Mesodermal cell (in vitro differentiated cells): ENCODE data around the gene NKD2.

Experiments
- H3K27ac ChIP-seq: 2 replicates; pipeline ENCODE4 v1.7.0; 2013; ENCODE audit warnings: mild to moderate bottlenecking, low read depth, low read length, moderate library complexity; ENCODE audit not compliant: severe bottlenecking
- H3K36me3 ChIP-seq: 2 replicates; pipeline ENCODE4 v1.7.1; 2013; ENCODE audit warnings: mild to moderate bottlenecking, low read length, moderate library complexity; ENCODE audit not compliant: control insufficient read depth, insufficient read depth
- H3K4me1 ChIP-seq: one replicate; pipeline ENCODE4 v1.7.1; 2013; ENCODE audit warnings: mild to moderate bottlenecking, low read length; ENCODE audit not compliant: insufficient read depth, control insufficient read depth, poor library complexity, severe bottlenecking
- H3K4me3 ChIP-seq: 2 replicates; pipeline ENCODE4 v1.7.0; 2013; ENCODE audit warnings: low read length, control low read depth, mild to moderate bottlenecking; ENCODE audit not compliant: insufficient read depth, poor library complexity, severe bottlenecking; ENCODE audit errors: extremely low read depth
- H3K9me3 ChIP-seq: 2 replicates; pipeline ENCODE4 v1.7.1; 2013; ENCODE audit warnings: mild to moderate bottlenecking, low read length, moderate library complexity; ENCODE audit not compliant: control insufficient read depth
- WGBS, 2 experiments: methylation state at CpG; one replicate each; pipeline ENCODE4 v1.1.5; 2013; ENCODE audit warnings: missing lambda C conversion rate in 2 of 2; ENCODE audit not compliant: insufficient coverage in 2 of 2; 5-methylcytosine and 5-hydroxymethylcytosine counted together

NKD2 gene

DNA sequence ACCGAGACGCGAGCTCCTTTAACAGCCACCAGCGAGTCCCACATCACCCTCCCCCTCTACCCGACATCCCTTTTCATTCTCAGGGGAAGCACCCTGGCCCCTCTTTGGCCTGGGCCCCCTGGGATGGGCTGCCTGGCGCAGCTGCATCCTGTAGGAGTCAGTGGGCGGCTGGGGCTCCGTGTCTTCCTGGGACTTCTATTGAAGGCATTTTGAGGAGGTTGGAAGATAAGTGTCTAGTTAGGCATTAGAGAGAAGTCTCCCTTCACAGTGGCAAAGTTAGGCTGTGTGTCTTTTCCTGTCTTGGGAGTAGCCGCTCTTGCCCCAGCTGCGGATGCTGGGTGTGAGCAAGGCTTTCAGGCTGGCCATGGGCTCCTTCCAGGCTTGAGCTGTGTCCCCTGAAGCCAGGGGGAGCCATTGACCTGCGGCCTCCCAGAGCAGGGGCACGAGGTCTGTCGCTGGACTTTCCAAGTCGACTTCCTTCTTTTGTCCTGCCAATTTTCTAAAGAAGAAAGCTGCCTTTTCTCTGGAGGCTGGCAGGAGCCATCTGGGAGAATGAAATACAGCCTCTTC is 18.6 kb upstream of the NKD2 start:
- no peaks in the 10 kb centered on the region for H3K36me3 ChIP-seq
- 52 to 54% methylated on average over 11 of the region's 14 CpGs for WGBS, 2 experiments
- peaks cover 5% of the 10 kb centered on the region for H3K4me1 ChIP-seq
- peaks cover 8% of the 10 kb centered on the region for H3K9me3 ChIP-seq
- H3K27ac ChIP-seq, result peak overlapping the region; percentile 49
- H3K4me3 ChIP-seq, result no peak overlapping the region

DNA sequence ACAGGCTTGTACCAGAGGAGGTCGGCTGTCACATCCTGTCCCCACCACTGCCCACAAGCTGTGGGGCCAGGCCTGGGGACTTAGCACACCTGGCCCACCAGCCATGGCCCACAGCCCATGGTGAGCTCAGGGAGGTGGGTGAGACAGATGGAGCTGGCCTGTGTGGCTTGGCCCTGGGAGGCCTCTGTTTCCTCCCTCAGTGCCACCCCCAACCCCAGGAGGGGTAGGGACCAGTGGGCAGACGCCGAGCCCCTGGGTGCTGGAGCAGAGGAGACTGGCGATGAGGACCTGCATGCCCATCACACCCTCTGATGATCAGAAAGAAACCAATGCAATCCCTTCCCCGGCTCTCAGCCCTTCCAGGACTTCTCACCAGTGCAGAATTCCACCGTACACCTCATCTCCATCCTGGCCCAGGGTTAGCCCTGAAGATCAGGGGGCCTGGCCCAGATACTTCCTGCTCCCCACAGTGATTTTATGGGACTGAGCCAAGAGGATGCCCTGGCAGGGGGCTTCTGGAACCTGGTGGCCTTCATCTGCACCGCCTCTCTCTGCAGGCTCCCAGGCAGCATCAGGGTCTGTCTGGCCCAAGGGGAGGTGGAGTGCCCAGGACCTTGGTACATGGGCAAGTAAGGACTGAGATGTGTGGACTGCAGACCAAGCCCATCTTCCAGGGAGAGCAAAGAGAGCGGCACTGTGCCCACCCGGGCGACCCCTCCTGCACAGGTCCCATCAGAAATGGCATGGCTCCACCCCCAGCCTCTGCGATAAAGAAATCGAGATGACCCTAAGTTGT is 16.9 kb upstream of the NKD2 start:
- H3K27ac ChIP-seq, result no peak overlapping the region
- no peaks in the 10 kb centered on the region for H3K36me3 ChIP-seq
- H3K9me3 ChIP-seq, result peaks cover 8% of the 10 kb centered on the region
- 95% methylated on average over 6 to 10 of the region's 12 CpGs for WGBS, 2 experiments
- no peak overlapping the region for H3K4me3 ChIP-seq
- peaks cover 9% of the 10 kb centered on the region for H3K4me1 ChIP-seq

DNA sequence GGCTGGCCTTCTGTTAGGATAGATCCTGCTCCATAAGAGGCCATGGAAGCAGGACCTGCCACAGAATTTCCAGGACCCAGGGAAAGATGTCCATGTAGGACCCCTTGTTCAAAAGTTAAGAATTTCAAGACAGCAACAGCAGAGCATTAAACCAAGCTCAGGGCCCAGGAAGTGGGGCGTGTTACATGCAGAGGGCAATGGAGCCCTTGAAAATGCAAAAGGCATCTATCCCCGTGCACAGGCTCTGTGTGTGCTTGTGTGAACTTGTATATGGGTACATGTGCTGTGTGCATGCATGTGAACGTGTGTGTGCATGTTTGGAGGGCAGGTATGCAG is 14.4 kb upstream of the NKD2 start:
- Histone ChIP-seq H3K27ac (no peak overlapping the region), H3K36me3 (no peaks in the 10 kb centered on the region), H3K4me3 (no peak overlapping the region), H3K9me3 (no peaks in the 10 kb centered on the region), H3K4me1 (peaks cover 16% of the 10 kb centered on the region)
- WGBS, 2 experiments, result 84 to 95% methylated on average over 2 to 3 of the region's 3 CpGs

DNA sequence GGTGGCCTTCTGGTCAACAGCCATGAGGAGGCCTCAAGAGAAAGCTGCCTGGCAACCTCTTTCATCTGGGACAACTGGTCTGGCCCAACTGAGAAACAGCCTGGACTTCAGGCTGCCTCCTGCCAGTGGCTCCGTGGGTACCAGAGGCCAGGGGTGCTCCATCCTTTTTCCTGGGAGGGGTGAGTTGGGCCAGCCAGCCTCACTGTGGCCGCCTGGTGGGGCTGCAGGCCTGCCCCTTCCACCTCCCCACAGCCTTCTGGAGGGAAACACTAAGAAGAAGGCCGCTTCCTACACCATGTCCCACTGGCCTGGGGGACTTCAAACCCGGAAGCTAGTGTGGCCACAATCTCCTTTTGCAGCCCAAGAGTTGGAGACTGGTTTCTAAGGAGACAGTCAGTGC is 13.8 kb upstream of the NKD2 start:
- H3K27ac ChIP-seq, result no peak overlapping the region
- 70 to 82% methylated on average over 2 of the region's 4 CpGs for WGBS, 2 experiments
- no peaks in the 10 kb centered on the region for H3K36me3 ChIP-seq
- H3K4me1 ChIP-seq, result peaks cover 16% of the 10 kb centered on the region
- no peak overlapping the region for H3K4me3 ChIP-seq
- H3K9me3 ChIP-seq, result no peaks in the 10 kb centered on the region

DNA sequence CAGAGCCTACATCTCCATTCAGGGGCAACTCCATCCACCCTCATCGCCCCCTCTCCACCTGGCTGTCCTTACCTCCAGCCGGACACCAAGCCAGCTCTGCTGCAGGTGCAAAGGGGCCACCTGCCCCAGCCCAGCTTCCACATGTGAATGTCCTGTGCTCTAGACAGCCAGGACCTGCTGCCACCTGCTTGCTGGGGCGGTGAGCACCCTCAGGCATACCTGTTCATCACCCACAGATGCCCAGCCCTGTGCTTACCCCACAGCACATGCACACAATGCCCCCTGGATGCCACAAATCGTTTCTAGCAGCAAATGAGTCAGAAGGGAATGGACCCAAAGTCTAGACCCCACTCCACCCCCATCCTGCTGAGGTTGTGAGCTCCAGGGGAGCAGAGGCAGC is 13.3 kb upstream of the NKD2 start:
- Histone ChIP-seq H3K4me3 (no peak overlapping the region), H3K4me1 (peaks cover 16% of the 10 kb centered on the region), H3K36me3 (no peaks in the 10 kb centered on the region), H3K9me3 (no peaks in the 10 kb centered on the region), H3K27ac (no peak overlapping the region)
- 89 to 93% methylated on average over 4 of the region's 4 CpGs for WGBS, 2 experiments

DNA sequence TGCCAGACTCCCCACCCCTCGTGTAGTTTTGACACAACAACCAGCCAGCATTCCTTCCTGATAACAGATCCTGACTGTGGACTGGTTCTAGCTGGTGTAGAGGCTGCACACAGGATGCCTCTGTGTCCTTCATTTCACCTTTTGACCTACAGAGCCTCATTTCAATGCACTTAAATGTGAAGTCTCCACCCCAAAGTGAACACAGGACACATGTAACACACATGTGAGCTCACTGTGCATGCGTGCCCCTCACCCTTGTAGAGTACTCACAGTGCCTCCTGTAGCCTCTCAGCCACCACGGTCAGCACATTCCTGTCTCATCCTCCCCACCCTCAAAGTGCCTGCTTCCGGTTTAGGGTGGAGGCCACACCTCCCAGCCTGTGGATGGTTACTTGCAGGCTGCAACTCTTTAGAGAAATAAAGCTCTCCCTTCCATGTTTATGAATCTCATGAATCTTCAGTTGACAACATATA is 11.6 kb upstream of the NKD2 start:
- 45 to 50% methylated on average over 1 to 3 of the region's 4 CpGs for WGBS, 2 experiments
- H3K36me3 ChIP-seq, result no peaks in the 10 kb centered on the region
- H3K27ac ChIP-seq, result peak overlapping the region; percentile 70
- no peak overlapping the region for H3K4me3 ChIP-seq
- no peaks in the 10 kb centered on the region for H3K9me3 ChIP-seq
- H3K4me1 ChIP-seq, result peaks cover 16% of the 10 kb centered on the region

DNA sequence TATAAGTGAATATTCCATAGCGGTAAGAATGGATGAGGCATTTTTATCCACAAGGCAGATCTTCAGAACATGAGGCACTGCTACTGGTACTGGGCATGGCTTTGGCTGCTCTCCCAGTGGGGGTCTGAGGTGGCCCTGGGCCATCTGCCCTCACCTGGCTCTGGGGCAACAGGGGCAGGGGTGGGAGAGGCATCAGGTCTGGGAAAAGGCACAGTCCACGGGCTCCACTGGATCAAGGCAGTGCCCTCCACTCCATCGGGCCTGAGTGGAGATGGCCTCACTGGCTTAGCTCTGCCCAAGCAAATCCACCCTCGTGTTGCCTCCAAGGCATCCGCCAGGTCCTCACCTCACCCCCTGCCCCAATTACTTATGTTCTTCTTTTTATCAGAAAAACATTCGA is 10.9 kb upstream of the NKD2 start:
- Histone ChIP-seq H3K27ac (no peak overlapping the region), H3K4me1 (peaks cover 16% of the 10 kb centered on the region), H3K36me3 (no peaks in the 10 kb centered on the region), H3K4me3 (no peak overlapping the region), H3K9me3 (no peaks in the 10 kb centered on the region)
- 89 to 95% methylated on average over 3 of the region's 6 CpGs for WGBS, 2 experiments

DNA sequence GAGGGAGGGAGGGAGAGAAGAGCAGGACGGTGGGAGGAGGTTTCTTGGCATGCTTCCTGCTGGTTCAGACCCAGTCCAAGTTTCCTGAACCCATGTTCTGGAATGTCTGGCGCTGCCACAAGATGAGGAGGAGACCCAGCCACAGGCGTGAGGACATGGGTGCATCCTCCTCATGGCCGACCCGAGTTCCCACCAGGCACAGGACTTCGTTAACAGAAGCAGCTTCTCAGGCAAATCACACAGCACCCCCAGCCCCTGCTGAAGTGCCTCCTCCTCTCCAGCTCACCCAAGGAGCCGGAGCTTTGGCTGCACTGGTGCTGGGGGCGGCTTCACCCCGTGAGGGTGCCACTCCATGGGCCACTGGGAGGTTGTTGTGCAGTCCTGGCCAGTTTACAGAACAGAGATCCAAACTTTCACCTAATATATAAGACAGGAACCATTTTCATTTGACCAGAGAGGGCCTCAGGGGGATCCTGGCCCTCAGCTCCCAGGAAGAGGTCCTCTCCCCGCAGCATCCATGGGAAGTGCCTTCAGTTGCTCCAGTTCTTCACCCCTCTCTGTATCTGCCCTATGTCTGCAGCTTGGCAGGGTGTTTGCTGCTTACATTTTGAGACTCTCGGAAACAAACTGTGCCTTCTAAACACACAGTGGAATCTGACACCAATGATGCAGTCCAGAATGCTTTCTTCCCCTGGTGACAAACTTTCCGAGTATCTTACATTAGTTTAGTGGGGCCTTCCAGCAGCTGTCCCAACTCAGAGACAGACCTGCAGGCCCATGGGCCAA is 10.2 kb upstream of the NKD2 start:
- H3K36me3 ChIP-seq, result no peaks in the 10 kb centered on the region
- WGBS, 2 experiments, result 89 to 90% methylated on average over 10 to 11 of the region's 12 CpGs
- H3K4me3 ChIP-seq, result no peak overlapping the region
- no peaks in the 10 kb centered on the region for H3K9me3 ChIP-seq
- peaks cover 16% of the 10 kb centered on the region for H3K4me1 ChIP-seq
- H3K27ac ChIP-seq, result no peak overlapping the region

DNA sequence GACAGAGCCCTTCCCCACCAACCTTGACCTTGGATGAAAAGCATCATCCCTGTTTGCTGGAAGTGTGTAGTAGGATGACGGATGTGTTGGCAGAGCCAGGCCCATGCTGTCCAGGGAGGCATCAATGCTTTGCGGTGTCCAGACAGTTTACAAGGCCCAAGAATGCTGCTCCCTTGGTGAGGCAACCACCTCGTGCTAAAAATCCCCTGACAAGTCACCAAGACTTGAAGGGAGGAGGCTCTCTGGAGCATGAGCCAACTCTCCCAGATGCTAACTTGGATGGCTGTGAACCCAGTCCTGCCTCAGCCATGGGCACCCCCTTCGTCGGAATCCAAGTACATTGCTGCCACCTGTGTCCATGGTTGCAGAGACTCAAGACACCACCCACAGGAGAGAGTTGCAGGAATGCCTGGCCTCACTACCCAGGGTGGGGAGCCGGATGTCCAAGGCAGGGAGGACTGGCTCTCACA is 9.5 kb upstream of the NKD2 start:
- WGBS, 2 experiments, result 74 to 80% methylated on average over 5 to 6 of the region's 6 CpGs
- H3K4me3 ChIP-seq, result no peak overlapping the region
- H3K27ac ChIP-seq, result no peak overlapping the region
- peaks cover 11% of the 10 kb centered on the region for H3K4me1 ChIP-seq
- H3K9me3 ChIP-seq, result no peaks in the 10 kb centered on the region
- H3K36me3 ChIP-seq, result no peaks in the 10 kb centered on the region

DNA sequence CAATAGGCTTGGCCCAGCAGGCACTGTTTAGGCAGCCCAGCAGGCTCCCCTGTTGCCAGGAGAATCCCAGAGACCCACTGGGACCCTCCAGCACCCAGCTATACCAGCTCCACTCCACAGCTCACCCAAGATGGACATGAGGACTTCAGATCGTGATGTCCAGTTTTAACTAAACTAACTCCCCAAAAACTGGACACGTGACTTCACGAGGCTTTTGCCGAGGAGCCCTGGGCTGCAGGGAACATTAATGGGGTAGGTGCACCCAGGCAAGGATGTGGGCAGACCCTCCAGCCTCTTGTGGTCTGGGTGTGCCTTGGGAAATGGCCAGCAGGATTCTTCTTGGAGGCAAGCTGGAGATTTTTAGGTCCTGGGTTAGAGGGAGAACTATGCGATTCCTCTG is 8.9 kb upstream of the NKD2 start:
- no peak overlapping the region for H3K27ac ChIP-seq
- no peak overlapping the region for H3K4me3 ChIP-seq
- 86 to 100% methylated on average over 1 to 2 of the region's 5 CpGs for WGBS, 2 experiments

More for the DNA sequence above, 8.9 kb upstream of the NKD2 start:
- H3K9me3 ChIP-seq, result no peaks in the 10 kb centered on the region
- H3K4me1 ChIP-seq, result peaks cover 14% of the 10 kb centered on the region
- no peaks in the 10 kb centered on the region for H3K36me3 ChIP-seq
